Forelimb muscle (tissue), 1 donor: ENCODE measurements around the gene SERPINA1. TPM values are rescaled to one million over a fixed set of nuclear protein-coding genes. Genes with fewer than 3 reads are reported as not detected.
"Not testable (repeated sequence)": the region's sequence is repeated elsewhere in the genome, so short reads cannot be mapped to it uniquely, and the experiment has no call there.

Experiments used
- DNase-seq: peaks from one replicate; pipeline ENCODE4 v3.0.0-alpha.2; 2013; ENCODE audit warnings: low read depth
- polyA plus RNA-seq: library from polyadenylated mRNA; unstranded; fragments of 120-200 nt; gene quantifications from one replicate; pipeline ENCODE4 v1.2.1, GENCODE V29; 2013; ENCODE audit not compliant: insufficient read length

Gene SERPINA1
- 0.39 TPM for polyA plus RNA-seq

DNA sequence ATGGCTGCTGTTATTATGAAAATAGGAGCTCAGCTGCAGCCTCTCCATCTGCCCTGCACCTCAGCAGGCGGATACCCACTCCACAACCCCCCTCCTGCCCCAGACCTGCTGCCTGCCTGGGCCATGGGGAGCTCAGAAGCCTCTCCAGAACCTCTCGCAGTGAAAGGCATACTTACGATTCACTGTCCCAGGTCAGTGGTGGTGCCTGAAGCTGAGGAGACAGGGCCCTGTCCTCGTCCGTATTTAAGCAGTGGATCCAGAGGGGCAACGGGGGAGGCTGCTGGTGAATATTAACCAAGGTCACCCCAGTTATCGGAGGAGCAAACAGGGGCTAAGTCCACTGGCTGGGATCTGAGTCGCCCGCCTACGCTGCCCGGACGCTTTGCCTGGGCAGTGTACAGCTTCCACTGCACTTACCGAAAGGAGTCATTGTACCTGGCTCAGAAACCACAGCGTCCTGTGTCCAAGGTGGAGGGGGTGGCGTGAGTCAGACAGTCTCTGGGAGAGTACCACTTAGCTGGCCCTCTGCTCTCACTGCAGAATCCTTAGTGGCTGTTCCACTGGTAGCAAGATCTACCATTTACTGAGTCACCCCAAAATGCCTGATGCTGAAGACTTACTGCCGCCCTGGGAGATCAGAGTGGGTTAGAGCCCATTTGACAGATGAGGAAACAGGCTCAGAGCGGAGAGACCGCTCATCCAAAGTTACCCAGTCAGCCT, at the start of gene SERPINA1:
Gene SERPINA1 (minus strand): TSS at position 219 of the 720 bp plus-strand sequence. CDS start 5,365 bp downstream, outside the sequence.
- no peak for DNase-seq

- DNase-seq = no peak
Observed at GRCh38 chr14:94428610-94429009, 40.2 kb upstream of the SERPINA1 start.

- no peak for DNase-seq
Observed at GRCh38 chr14:94427016-94427613, 38.7 kb upstream of the SERPINA1 start.

DNA sequence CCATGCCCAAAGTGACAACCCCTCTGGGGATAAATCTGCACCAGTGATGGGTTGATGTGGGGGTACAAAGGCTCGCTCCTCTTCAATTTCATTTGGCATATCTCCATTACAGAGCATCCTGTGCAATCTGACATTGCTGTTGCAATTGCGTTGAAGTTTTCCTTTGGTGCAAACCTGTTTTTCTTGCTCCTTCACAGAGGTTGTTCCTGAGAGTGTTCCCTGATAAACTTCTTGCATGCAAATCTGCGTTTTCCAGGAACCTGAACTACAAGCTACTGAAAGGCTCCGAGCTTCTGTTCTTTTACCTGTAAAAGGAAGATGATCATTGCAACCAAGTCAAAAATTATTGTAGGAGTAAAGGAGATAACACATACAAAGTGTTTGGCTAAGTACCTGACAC, 38.1 kb upstream of the SERPINA1 start:
- DNase-seq = no peak

- no peak for DNase-seq
Observed at GRCh38 chr14:94424371-94424770, 36.0 kb upstream of the SERPINA1 start.

GRCh38 chr14:94423453-94424056, 35.2 kb upstream of the SERPINA1 start:
- no peak for DNase-seq

DNA sequence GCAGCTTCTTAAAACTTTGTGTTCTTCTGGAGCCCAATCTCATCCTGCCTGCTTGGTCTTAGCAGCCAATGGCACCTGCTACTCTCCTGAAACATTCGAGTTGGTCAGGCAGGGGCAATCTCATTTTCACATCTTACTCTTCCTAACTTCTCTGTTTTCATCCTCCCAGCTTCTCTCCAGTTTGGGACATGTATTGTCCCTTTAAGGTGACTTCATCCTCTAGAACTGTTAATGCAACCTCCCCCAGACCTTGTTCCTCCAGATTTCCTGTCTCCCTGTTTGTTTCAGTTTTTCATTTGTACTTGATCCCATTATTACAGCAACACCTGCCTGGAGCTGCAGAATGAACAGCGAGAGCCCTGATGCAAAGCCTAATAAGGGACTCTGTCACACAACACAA, 32.9 kb upstream of the SERPINA1 start:
- DNase-seq = no peak

GRCh38 chr14:94417497-94418205, 29.2 kb upstream of the SERPINA1 start:
- DNase-seq = not testable (repeated sequence)

GRCh38 chr14:94412671-94413638, 24.6 kb upstream of the SERPINA1 start:
- DNase-seq = no peak

GRCh38 chr14:94411638-94412037, 23.2 kb upstream of the SERPINA1 start:
- DNase-seq = no peak

- not testable (repeated sequence) for DNase-seq
Observed at GRCh38 chr14:94409430-94409829, 21.0 kb upstream of the SERPINA1 start.

- DNase-seq = no peak
Observed at GRCh38 chr14:94408546-94409095, 20.2 kb upstream of the SERPINA1 start.

DNA sequence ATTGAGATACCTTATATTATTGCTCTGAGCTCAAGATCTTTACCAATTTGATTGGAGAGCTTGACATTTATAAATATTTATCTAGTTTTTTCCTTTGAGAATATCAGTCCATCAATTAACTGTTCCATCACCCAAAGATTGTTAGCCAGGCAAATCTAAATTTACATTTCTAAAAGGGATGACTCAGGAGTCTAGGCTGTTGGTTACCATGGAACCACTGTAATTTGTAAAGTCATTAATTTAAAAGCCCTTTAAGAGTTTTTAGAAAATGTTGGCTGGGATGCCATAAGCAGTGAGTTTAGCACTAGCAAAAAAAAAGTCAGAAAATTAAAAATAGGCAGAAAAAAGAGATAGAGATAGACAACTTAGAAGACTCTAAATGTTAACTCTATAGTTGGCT, 19.5 kb upstream of the SERPINA1 start:
- DNase-seq = no peak

- DNase-seq = no peak
Observed at GRCh38 chr14:94406910-94407309, 18.5 kb upstream of the SERPINA1 start.

DNA sequence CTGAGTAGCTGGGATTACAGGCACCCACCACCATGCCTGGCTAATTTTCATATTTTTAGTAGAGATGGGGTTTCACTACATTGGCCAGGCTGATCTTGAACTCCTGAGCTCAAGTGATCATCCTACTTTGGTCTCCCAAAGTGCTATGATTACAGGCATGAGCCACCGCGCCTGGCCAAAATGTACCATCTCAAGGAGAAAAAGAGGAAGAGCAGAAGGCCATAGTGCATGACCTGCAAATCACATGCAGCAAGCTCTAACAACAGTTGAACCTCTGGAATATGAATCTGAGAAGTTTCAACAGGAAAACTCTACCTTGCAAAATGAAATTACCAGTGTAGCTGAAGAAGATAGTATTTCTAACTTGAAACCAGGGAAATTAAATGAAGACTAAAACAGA, 17.1 kb upstream of the SERPINA1 start:
- no peak for DNase-seq

GRCh38 chr14:94404561-94404960, 16.2 kb upstream of the SERPINA1 start:
- no peak for DNase-seq

GRCh38 chr14:94403312-94403932, 15.0 kb upstream of the SERPINA1 start:
- no peak for DNase-seq

GRCh38 chr14:94401083-94401482, 12.7 kb upstream of the SERPINA1 start:
- DNase-seq = no peak

- no peak for DNase-seq
Observed at GRCh38 chr14:94400422-94400841, 12.0 kb upstream of the SERPINA1 start.

DNA sequence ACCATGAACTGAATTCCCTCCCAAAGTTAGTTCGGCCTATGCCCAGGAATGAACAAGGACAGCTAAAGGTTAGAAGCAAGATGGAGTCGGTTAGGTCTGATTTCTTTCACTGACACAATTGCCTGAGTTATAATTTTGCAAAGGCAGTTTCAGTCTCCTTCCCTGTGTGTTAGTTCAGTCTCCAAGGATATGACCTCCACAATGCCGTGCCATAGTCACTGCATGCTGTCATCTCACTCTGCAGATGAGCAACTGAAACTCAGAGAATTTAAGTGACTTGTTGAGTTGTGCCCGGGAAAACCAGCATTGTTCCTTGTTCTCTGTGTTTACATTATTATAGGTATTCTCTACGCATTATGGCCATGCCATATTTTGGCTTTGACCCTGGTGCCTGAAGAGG, 10.1 kb upstream of the SERPINA1 start:
- DNase-seq = no peak

GRCh38 chr14:94398182-94398479, 9.7 kb upstream of the SERPINA1 start:
- DNase-seq = no peak
